A204.1 (cell line): Measurements from ENCODE around the gene PET100.

Experiments
- FAIRE-seq: peaks from 2 replicates; lab custom pipeline; 2012; peaks lifted over from hg19 to GRCh38; lab: Jason Lieb, UNC

The PET100 gene

DNA sequence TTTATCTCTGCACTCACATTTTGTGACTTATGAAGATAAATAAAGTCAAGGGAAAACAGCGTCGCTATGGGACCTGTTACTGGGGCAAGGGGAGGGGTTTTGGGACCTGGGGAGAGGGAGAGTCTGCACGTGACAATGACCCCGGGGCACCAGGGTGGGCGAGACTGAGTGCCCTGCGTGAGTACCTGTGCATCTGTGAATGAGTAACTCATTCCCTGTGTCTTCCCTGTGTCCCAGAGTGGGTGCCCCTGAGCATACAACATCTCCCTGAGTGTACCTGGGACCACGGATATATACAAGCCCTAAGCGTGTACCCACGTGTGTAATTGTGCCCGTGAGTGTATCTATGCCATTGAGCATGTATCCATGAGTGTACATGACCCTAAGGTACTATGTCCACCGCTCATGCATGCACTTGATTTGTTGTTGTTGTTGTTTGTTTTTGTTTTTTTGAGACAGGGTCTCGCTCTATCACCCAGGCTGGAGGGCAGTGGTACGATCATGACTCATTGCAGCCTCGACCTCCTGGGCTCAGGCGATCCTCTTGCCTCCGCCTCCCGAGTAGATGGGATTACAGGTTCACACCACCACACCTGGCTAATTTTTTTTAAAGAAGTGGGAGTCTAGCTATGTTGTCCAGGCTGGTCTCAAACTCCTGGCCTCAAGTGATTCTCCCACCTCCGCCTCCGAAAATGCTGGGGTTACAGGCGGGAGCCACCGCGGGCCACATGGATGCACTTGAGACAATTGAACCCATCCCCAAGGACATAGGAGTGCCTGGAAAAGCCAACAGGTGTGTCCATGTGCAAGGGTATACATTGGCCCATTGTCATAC is 50.4 kb downstream of the PET100 start:
- no peak for FAIRE-seq

DNA sequence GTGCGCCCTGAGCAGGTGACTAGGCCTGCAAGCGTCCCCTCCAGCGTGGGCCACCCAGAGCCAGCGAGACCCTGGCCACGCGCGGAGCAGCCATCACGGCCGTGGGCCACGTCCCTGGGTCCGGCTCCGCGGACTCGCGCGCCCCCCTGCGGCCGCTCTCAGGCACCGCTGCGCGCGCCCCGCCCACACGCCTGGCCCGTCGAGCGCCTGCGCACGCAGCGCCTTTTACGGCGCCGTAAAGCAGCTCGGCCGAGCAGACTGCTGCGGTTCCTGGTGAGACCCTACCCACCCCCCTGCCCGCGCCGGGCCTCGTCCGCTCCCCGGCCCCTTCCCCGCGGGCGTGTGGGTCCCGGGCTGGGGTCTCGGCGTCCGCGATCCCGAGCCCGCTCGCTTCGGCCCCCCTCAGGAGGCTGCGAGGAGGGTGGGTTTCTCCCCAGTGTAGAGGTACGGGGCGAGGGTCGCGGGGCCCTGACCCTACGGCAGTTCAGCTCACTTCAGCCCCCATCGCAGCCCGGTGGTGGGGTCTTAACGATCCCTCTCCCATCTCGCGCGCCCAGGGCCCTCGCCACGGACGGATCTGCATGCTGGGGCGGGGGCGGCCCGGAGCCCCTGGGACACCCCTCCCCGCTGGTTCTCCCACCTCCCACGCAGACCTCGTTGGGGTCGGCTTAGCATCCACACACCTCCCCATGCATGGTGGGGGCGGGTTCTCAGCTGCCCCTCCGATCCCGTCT is 51.2 kb downstream of the PET100 start, which contains the start of gene TRAPPC5:
TRAPPC5 (plus strand) TSS at position 228 of the 734 bp plus-strand sequence. CDS start 1,421 bp downstream, outside the sequence.
- no peak for FAIRE-seq
